HG03045 (cell line): ENCODE measurements around the gene CA12.
"Not testable (repeated sequence)": the region's sequence is repeated elsewhere in the genome, so short reads cannot be mapped to it uniquely, and the experiment has no call there.

ENCODE experiments used
- ATAC-seq: cut with Tn5 transposase; IDR thresholded peaks from one replicate; pipeline ENCODE4 v1.9.1; 2021; ENCODE audit warnings: mild to moderate bottlenecking, moderate library complexity; ENCODE audit not compliant: unreplicated experiment

The CA12 gene

DNA sequence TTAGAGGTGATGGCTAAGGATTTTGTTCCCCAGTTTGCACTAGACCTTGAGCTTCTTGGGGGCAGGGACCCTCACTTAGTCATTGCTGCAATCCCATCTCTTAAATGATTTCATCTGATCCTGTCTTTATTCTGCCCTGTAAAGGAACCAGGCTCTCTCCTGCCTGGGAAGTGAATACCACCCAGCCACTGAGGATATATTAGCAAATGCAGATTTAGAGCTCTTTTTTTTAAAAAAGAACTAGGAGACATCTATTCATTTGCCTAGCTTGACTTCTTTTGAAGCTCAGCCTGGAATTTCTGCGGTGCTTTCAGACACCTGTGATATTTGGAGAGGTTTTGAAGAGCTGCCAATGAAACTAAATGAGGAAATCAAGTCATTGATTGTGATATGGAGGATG is 41.8 kb downstream of the CA12 start:
- no peak for ATAC-seq

DNA sequence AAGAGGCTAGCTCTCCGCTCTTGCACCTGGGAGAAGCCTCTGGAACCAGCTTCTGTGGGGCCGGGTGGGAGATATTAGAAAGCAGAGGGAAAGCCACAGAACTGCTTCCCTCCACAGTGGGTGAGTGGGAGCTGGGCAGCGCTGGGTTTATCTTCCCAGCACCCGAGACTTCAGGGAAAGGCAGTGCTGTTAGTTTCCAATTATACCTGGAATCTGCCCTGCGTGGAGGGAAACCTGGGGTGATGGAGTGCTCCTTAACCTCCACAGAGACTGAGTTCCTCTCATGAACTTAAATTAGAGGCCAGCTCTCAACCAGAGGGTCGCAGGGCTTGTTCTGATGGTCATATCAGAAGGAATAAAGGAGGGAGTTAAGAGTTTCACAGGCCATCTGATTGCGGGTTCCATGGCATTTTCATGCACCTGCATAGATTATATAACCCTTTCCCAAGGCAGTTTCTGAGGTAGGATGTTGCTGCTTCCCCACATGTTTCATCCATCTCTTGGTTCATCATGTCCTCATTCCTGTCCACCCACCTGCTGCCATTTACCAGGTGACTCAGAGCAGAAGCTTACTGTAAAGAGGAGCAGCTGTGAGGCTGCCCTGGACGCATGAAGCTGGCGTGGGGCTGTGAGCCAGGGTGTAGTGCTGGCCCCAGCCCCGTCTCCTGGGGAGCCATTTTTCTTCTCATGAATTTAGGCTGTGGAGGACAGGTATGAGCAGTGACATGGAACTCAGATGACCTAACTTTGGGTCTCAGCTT is 42.5 kb downstream of the CA12 start:
- ATAC-seq: no peak

DNA sequence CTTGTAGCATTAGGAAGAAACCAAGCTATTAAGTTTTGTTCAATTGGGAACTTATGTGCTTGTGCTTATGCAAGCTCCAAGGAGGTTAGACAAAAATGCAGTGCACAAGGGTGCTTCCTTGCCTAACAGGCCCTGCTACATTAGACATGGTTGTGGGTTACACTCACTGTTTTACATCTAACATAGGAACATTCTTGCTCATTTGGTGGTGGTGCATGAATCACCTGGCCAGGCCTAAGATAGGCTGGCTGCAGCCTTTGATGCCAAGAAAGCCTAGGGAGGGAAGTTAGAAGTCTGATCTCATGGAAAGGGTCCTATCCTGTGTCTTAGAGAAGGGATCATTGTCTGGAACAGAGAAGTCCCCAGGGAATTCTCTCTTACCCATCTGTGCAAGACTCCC is 43.5 kb downstream of the CA12 start:
- no peak for ATAC-seq

DNA sequence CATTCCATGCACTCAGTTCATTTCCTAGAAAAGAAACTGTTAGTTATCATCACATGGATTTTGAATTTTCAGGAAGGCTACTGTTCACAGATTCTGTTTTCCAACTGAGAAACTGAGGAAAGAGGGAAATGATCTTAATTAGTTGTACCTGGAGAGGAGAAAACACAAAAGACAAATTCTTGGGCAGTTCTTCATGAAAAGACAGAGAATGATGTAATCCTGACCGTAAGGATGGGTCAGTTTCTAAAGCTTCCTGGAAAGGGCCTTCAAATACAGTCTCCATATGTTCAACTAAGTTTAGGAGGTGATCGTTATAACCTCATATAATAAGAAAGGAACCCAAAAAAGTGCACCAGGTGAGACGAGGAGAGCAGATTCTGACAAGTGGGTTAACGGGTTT is 44.6 kb downstream of the CA12 start:
- ATAC-seq: no peak

DNA sequence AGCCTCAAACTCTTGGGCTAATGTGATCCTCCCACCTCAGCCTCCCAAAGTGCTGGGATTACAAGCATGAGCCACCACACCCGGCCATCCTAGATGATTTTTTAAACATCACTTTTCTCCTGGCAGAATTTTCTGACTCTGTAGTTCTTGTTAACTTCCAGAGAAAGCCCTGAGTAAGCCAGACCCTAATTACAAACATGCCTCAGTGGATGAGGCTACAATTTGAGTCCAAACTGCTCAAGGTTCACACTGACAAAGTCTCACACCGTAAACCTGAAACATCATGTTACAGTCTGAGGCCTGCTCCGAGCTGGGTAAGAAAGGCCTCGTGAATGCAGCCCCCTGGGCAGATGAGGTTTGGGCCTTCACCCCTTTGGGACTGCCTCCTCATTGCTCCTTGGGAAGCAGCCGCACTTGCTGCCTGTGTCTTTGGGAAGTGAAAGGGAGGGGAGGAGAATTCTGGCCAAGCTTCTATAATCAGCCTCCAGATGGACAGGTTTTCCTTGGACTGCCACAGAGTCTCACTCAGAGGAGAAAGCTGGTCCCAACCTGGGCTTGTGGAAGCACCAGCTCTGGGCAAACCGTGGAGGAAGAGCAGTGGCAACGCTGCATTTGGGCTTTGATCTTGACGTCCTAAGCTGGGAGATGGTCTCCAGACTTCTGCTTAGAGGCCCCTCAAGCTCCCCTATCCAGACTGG is 46.0 kb downstream of the CA12 start:
- no peak for ATAC-seq

DNA sequence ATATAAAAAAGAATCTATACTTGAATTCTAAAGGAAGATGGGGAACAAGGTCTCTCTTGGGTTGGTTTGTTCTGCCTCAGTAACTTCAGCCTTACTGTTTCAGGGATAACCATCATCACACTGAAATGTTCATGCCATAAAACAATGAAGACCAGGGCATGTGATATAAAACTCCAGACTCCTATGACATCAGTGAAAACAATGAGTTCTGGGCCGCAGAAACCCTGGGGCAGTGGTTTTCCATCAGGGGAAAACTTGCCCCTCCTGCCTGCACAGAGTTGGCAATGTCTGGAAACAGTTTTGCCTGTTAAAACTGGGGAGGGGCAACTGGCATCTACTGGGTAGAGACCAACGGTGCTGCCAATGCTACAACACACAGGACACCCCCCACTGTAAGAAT is 46.8 kb downstream of the CA12 start:
- no peak for ATAC-seq

DNA sequence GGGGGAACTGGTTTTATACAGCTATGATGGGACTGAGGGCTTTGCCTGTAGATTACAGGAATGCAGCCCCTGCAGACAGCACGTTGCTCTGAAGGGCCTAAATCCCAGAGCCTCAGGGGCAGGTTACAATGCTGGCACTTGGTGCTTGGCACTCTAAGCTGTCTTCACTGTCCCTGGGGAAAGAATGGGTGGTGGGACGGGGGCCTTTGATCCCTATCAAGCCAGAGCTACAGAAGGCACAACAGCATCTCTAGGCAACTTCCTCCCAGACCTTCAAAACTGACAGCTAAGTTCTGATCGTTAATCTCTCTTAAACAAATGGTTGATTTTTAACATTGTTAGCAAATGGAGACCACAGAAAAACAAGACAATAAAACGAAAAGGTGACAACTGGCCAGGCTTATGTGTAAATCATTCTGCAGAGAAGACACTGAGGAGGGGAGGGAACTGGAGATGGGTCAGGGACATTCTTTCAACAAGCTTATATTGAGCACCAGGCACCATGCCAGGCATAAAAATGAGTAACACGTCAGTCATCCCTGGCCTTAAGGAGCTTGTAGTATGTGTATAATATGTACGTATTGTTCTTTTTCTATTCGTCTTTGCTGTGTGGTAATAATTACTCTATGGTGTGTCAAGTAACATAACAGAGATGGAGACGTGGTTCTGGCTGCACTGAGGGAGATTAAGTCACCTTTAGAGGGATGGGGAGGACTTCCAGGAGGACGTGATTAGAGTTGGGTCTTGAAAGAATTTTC is 49.1 kb downstream of the CA12 start:
- ATAC-seq: no peak

DNA sequence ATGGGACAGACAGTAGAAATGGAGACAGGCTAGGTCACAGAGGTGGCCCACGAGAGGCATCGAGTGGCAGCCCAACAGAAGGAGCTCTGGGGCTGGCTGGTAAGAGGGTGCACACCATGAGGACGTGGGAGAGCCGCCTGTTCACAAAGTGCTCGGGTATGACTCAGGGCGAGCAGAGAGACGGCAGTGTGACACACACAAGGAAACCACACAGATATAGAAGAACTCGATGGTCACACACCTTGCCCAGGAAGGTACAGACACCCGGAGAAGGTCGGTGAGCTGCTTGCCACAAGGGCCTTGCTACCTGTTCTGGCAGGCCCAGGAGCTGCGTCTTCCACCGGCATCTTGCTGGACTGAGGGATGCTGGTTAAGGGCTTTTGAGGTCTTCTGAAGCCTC is 50.2 kb downstream of the CA12 start:
- ATAC-seq: no peak

DNA sequence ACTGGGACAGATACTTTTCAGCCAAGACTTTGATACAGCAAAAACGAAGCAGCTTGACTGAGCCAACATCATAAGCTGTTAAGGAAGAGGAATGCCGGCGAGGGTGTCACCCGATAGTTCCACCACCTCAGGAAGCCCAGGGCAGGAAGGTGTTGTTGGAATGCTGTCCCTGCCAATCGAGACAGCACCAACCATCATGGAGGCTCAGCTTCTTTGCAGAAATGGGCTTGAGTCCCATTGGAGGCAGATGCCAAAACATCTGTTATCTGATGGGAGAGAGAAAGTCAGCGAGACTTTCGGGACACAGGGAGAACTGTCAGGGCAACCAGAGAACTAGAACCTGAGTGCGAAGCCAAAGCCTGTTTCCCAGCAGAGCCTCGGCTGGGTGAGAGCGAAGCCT is 50.7 kb downstream of the CA12 start:
- no peak for ATAC-seq

DNA sequence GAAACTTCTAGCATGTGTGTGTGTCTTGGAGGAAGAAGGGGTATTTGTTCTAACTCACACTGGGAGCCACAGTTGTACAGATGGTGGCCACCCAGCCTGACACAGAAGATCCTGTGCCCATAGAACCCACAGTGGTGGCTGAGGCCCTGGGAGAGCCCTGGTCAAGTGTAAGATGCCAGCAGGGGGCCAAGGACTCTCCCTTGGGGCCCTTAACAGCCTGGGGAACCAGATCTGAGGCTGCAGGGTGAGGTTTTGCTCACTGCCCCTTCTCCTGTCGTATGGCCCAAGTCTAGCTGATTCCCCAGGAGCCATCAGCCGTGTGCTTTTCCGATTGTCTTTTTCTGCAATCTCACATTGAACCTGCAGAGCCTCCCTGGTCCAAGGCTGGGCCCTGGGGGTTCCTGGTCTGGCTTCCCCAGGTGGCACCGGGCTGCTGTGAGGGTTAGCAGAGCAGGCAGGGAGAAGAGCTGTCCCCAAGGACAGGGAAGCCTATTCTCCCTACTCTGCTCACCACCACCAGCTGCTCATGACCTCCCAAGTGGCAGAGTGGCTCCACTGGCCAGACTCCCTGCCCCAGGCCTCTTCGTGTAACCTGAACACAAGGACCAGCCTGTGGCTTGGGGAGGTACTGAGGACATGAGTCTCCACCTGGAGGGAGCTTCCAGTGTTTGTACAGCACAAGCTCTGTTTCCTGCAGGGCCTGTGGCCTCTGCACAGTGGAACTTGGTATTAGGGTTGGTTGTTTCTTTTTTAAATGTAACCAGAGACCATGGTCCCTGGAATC is 51.9 kb downstream of the CA12 start:
- no peak for ATAC-seq

DNA sequence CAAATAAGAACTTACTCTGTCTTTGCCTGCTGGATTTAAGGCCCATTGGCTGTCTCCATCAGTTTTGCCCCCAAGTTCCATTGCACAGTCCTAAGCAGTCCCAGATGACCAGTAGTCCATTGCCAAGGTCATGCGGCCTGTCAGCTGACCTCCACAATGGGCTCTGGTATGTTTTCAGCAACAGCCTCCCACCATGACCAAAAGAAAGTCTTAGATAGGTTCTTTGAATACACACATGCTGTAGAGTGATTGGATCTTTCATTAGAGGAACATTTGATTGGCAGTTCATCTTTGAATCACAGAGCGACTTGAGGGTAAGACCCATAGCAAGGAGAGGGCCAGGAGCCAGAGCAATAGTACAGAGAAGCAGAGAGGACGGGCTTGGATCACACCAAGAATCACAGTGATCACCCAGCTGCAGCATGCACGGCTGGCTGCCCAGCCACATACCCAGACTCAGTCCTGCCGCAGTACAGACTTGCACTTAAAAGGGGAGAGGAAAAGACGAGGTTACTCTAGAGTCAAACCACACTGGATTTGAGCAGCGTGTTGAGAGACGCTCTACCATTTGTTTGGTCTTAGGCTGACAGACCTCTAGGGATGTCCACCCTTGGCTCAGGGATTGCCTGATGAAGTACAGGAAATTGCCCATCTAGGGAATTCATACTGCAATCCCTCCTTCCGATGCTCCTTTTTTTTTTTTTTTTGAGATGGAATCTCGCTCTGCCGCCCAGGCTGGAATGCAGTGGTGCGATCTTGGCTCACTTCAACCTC is 53.8 kb downstream of the CA12 start:
- no peak for ATAC-seq

DNA sequence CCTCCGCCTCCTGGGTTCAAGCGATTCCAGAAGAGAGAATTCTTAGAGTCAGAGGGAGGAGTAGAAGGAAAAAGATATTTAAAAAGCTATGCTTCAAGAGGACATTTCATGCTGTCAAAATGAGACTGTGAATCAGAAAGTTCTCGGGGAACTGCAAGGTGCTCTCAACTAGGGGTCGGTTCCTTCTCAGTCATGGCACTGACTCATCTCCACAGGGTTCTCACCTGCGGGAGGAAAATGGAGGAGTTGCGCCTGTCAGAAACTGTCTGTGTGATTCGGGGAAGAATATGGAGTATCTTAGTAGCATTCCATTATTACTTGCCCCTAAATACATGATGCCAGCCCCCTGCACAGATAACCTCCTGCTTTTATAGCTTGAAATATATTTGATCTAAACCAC is 56.9 kb downstream of the CA12 start:
- no peak for ATAC-seq

DNA sequence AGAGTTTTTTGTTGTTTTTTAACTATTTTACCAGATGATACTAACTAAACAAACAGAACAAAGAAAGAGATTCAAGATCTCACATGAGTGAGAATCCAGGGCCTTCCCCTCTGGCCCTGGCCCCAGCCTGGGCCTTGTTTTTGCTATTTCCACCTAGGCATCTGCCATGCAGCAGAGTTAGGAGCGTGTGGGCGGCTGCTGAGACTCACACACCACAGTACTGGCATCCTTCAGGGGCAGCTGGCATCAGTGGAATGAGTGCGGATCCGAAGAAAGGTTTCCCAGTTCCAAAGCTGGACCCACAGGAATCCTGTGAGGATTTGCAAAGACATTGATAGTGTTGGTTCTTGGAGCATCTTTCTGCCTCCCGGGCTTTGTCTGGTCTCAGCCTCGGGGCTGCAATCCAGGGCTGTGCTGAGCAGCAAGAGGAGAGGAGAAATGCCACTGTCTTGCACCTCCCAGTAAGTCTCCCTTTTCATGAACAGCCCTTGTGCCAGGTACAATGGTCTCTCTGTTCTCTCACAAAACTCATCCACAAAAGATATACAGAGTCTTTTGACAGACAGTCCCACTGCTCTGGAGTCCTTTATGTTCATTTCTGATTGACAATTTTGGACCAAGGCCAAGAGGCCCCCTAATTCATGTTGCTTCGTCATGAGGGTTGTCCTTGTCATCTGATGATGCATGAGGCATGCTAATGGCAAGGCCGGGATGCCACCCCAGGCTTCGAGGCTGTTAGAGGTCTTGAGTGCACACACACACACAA is 57.7 kb downstream of the CA12 start:
- ATAC-seq: no peak

DNA sequence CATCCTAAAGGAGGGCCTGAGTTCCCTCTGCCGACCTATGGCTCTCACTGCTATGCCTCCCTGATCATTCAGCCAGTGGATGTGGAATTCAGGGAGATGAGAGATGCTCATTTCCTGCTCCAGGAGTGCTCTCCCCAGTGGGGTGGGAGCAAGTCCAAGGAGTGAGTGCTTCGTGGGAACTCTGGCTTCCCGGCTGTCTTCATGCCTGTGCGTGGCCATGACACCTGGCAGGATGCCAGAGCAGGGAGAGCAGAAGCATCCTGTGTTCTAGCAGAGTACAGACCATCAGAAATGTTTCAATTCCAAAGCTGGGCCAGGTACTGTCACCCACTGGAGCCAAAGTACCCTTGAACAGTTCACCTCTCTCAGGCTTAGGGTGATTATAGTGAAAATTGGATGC is 59.1 kb downstream of the CA12 start:
- ATAC-seq: no peak

DNA sequence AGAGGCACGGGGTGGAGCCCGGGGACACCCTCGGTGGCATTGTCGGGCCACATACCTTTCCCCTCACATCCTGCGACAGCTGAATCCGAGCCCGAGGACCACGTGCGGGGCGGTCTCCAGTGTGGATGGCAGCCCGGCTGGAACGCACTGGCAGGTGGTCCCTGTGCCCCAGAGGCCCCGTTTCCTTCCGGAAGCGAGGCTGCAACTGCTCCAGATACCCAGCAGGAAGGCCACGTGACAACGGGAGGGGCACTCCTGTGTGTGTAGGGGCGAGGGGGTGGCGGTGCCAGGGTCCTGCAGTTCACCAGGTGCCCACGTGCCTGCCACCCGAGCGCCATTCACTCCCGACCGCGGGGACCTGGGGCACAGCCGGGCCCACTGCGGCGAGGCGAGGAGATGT is 60.2 kb downstream of the CA12 start:
- ATAC-seq: no peak

DNA sequence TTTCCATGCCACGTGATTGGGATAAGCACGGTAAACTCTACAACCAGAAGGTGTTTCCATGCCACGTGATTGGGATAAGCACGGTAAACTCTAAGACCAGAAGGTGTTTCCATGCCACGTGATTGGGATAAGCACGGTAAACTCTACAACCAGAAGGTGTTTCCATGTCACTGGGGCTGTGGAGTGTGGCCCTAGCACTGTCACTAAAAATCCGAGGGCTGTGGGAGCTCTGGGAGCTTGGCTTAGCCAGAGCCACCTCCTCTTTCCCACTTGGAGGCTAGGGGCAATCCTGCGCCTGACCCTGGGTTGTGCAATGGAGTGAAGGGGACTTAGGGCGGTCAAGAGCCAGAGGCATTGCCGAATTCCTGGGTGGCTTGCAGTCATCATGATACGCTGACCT is 60.7 kb downstream of the CA12 start:
- ATAC-seq: not testable (repeated sequence)

DNA sequence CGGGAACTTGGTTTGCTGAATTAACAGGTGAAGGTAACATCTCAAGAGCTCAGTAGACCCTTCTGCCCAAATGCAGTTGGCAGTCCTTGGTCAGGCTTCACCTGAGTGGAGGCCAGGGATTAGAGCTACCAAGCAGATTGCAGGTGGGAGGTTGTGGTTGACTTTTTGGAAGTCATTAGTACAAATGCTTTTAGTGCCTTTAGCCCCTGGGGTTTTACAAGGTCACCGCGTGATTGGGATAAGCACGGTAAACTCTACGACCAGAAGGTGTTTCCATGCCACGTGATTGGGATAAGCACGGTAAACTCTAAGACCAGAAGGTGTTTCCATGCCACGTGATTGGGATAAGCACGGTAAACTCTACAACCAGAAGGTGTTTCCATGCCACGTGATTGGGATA is 61.2 kb downstream of the CA12 start:
- ATAC-seq: not testable (repeated sequence)

DNA sequence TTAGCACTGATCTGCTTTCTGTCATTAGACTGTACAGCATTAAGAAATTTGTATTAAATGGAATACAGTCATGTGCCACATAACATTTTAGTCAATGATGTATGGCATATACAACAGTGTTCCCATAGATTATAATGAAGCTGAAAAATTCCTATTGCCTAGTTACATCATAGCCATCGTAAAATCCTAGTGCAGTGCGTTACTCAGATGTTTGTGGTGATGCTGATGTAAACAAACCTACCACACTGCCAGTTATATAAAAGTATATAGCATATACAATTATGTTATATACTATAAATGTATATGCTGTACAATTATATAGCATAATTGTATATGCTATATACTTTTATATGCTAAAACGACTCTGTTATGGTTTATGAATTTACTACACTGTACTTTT is 62.6 kb downstream of the CA12 start:
- no peak for ATAC-seq

DNA sequence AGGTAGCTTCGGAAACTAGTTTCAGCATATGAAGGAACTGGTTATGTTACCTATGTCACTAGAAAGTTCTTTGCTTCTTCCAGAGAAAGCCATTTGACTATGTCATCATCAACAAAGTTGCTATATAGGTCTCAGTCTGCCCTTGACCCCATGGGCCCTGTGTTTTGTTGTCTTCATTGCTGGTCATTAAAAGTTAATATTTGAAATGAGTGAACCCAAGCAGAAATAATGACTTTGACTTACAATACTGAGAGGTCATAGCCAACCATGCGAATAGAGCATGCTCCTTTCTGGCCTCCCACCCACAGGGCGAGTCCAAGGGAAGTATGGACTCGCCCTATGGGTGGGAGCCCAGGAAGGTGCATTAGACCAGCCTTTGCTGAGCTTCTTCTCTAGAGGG is 63.3 kb downstream of the CA12 start:
- ATAC-seq: no peak

DNA sequence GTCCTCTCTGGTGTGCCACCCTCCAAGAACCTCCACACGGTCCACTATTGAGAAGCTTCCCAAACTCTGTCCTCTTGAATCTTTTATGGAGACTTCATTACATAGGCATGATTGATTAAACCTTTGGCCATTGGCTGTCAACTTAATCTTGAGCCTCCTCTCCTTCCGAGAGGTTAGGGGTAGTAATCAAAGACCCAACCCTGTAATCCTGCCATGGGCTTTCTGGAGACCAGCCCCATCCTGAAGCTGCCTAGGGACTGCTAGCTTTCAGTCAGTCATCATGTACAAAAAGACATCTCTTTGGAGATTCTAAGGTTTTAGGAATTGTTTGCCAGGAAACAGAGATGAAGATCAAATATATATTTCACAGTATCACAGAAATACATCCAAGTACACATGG is 67.2 kb downstream of the CA12 start:
- no peak for ATAC-seq
